Kidney (tissue), 14 donors: Measurements from ENCODE around the gene CTCFL. TPM values are rescaled to one million over a fixed set of nuclear protein-coding genes. Genes with fewer than 3 reads are reported as not detected.

Experiments
- DNase-seq, 5 donors: peaks; one replicate each; pipeline ENCODE4 v3.0.0-alpha.2; 2013 to 2020
- FAIRE-seq: peaks from 2 replicates; lab custom pipeline; 2012; peaks lifted over from hg19 to GRCh38; lab: Jason Lieb, UNC
- H3K27ac ChIP-seq, 2 donors: one replicate each; pipeline ENCODE4 v1.7.0; 2013; ENCODE audit warnings: low read depth in 2 of 2, low read length in 2 of 2, inconsistent platforms in 1 of 2
- H3K27me3 ChIP-seq: one replicate; pipeline ENCODE4 v1.7.1; 2013; ENCODE audit warnings: low read length, inconsistent platforms; ENCODE audit not compliant: control insufficient read depth, insufficient read depth
- H3K36me3 ChIP-seq, 3 donors: one replicate each; pipeline versions ENCODE4 v1.7.0 to v1.7.1; 2013; ENCODE audit warnings: low read length in 3 of 3, control low read depth in 1 of 3, inconsistent platforms in 1 of 3; ENCODE audit not compliant: insufficient read depth in 3 of 3, control insufficient read depth in 2 of 3
- H3K4me1 ChIP-seq, 3 donors: one replicate each; pipeline versions ENCODE4 v1.7.0 to v1.7.1; 2013; ENCODE audit warnings: low read length in 3 of 3, inconsistent platforms in 1 of 3, low read depth in 1 of 3; ENCODE audit not compliant: control insufficient read depth in 2 of 3, insufficient read depth in 2 of 3
- H3K4me3 ChIP-seq, 3 donors: one replicate each; pipeline versions ENCODE4 v1.7.0 to v1.8.1; 2013; ENCODE audit warnings: low read length in 3 of 3, control low read depth in 1 of 3, inconsistent platforms in 1 of 3
- H3K9ac ChIP-seq, 3 donors: one replicate each; pipeline versions ENCODE4 v1.7.0 to v1.7.1; 2013; ENCODE audit warnings: low read length in 3 of 3, control low read depth in 1 of 3, inconsistent platforms in 1 of 3
- H3K9me3 ChIP-seq, 3 donors: one replicate each; pipeline versions ENCODE4 v1.7.0 to v1.7.1; 2013; ENCODE audit warnings: low read length in 3 of 3, control low read depth in 1 of 3, inconsistent platforms in 1 of 3; ENCODE audit not compliant: control insufficient read depth in 2 of 3, insufficient read depth in 1 of 3
- CTCF ChIP-seq: IDR thresholded peaks from 3 replicates; pipeline ENCODE4 v1.5.1; 2012; ENCODE audit warnings: mild to moderate bottlenecking, moderate library complexity, borderline replicate concordance; ENCODE audit not compliant: insufficient read depth; ENCODE audit errors: extremely low read depth
- intact Hi-C: fragments of 100-400 bp; cut with DNase I; formaldehyde crosslinking; loops from one replicate; pipeline ENCODE4 v1.11.1; 2022
- polyA plus RNA-seq: library from polyadenylated mRNA; stranded (reverse); fragments of 350-450 nt; fragmentation: Illumina TruSeq; extraction: RNeasy Lipid Tissue Mini Kit (QIAGEN cat#74804); gene quantifications from one replicate; pipeline ENCODE4 v1.2.3, GENCODE V29; 2014; ENCODE audit warnings: low read depth, low replicate concordance; ENCODE audit not compliant: insufficient read depth
- total RNA-seq: library from RNA; stranded (reverse); fragmentation: NEBNext Ultra II Directional; extraction: Animal tissue kit (Norgen Biotek cat#: 25700); gene quantifications from one replicate; pipeline ENCODE4 v1.2.1, GENCODE V29; 2021
- donor health status: control.
- donor health status: control.
- donor health status: control.
- donor health status: control.
- donor health status: control.
- donor health status: DM: yes; HTN: yes; CAD: no.
- donor health status: Normal renal cell carcinoma (clear cell type).

The CTCFL gene
- total and polyA plus RNA-seq, 2 donors from 2014 or later, result not detected

- no peak for DNase-seq
- FAIRE-seq, result no peak
These were observed 4.2 kb upstream of the CTCFL start for GRCh38 chr20:57529160-57529585.

GRCh38 chr20:57528148-57528547 lies 3.2 kb upstream of the CTCFL start:
- H3K36me3 ChIP-seq, result no peaks in the 10 kb centered on the region
- H3K9ac ChIP-seq, result no peak overlapping the region
- no peak for TF ChIP-seq CTCF
- H3K27ac ChIP-seq, result no peak overlapping the region
- no peaks in the 10 kb centered on the region for H3K27me3 ChIP-seq
- no peaks in the 10 kb centered on the region for H3K9me3 ChIP-seq
- no peak overlapping the region for H3K4me3 ChIP-seq
- intact Hi-C loops, result no loop called here
- FAIRE-seq (no peak), DNase-seq (peak in 2 of 5 donors; percentile 57 to 62)
- H3K4me1 ChIP-seq, result peaks cover 0 to 2% (median 0%) of the 10 kb centered on the region in 3 donors

More at GRCh38 chr20:57529160-57529585, 4.2 kb upstream of the CTCFL start:
- Histone ChIP-seq H3K27me3 (no peaks in the 10 kb centered on the region), H3K4me1 (peaks cover 0 to 2% (median 0%) of the 10 kb centered on the region in 3 donors), H3K36me3 (no peaks in the 10 kb centered on the region), H3K9me3 (no peaks in the 10 kb centered on the region), H3K27ac (no peak overlapping the region), H3K4me3 (no peak overlapping the region), H3K9ac (no peak overlapping the region)
- intact Hi-C loops, result no loop called here
- TF ChIP-seq CTCF, result no peak

GRCh38 chr20:57527728-57528127 lies 2.8 kb upstream of the CTCFL start:
- no peaks in the 10 kb centered on the region for H3K36me3 ChIP-seq
- FAIRE-seq, result no peak
- no peak for DNase-seq
- intact Hi-C loops, result no loop called here
- H3K9ac ChIP-seq, result no peak overlapping the region
- H3K4me3 ChIP-seq, result no peak overlapping the region
- no peak overlapping the region for H3K27ac ChIP-seq
- peaks cover 0 to 2% (median 0%) of the 10 kb centered on the region in 3 donors for H3K4me1 ChIP-seq
- no peaks in the 10 kb centered on the region for H3K9me3 ChIP-seq
- no peaks in the 10 kb centered on the region for H3K27me3 ChIP-seq
- TF ChIP-seq CTCF, result no peak
